Sigmoid colon (tissue), 4 donors: ENCODE results near the gene PGM5.

Source experiments
- POLR2A ChIP-seq, 2 donors: fragments of 450-650 bp; IDR thresholded peaks; one replicate each; pipeline ENCODE4 v1.6.1; 2016; ENCODE audit warnings: antibody characterized with exemption in 2 of 2, mild to moderate bottlenecking in 2 of 2, moderate library complexity in 2 of 2
- POLR2AphosphoS5 ChIP-seq, 4 donors: sonication (generic); formaldehyde crosslinking; IDR thresholded peaks; one replicate each; pipeline ENCODE4 v1.6.1; 2017; ENCODE audit warnings: antibody characterized with exemption in 4 of 4
- TF ChIP-seq, protein P1 (sequence below), 4 experiments: fragments of 450-650 bp in 3 of 4; fragments of 200-600 bp in 1 of 4; IDR thresholded peaks; one replicate each; pipeline ENCODE4 v1.5.1; 2016 to 2019; ENCODE audit warnings: antibody characterized with exemption in 4 of 4, mild to moderate bottlenecking in 3 of 4, moderate library complexity in 2 of 4

DNA sequence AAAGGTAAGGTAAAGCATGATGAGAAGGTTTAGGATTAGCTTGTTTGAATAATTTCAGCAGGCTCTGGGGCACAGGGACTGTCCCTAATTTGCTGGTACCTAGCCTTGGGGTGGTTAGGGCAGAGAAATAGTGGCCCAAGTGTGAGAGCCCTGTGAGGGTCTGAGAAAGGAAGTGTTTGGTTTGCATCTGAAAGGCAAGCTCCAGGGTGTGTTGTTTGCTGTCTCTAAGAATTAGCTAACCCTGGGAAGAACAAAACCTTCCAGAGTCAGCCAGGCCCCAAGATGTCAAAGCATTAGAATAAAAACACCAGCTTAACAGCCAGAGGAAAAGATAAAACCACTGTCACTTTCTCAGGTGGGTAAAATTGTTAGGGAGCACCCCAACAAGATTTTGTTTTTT, 153.3 kb downstream of the PGM5 start:
- TF ChIP-seq POLR2A (IDR thresholded peaks at IDR 0.05) (no peak), POLR2AphosphoS5 (IDR thresholded peaks at IDR 0.05) (no peak)
- TF ChIP-seq, protein P1, sequence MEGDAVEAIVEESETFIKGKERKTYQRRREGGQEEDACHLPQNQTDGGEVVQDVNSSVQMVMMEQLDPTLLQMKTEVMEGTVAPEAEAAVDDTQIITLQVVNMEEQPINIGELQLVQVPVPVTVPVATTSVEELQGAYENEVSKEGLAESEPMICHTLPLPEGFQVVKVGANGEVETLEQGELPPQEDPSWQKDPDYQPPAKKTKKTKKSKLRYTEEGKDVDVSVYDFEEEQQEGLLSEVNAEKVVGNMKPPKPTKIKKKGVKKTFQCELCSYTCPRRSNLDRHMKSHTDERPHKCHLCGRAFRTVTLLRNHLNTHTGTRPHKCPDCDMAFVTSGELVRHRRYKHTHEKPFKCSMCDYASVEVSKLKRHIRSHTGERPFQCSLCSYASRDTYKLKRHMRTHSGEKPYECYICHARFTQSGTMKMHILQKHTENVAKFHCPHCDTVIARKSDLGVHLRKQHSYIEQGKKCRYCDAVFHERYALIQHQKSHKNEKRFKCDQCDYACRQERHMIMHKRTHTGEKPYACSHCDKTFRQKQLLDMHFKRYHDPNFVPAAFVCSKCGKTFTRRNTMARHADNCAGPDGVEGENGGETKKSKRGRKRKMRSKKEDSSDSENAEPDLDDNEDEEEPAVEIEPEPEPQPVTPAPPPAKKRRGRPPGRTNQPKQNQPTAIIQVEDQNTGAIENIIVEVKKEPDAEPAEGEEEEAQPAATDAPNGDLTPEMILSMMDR (IDR thresholded peaks at IDR 0.05), result no peak
